ENCODE measurements around the gene MYO15A.

DNA sequence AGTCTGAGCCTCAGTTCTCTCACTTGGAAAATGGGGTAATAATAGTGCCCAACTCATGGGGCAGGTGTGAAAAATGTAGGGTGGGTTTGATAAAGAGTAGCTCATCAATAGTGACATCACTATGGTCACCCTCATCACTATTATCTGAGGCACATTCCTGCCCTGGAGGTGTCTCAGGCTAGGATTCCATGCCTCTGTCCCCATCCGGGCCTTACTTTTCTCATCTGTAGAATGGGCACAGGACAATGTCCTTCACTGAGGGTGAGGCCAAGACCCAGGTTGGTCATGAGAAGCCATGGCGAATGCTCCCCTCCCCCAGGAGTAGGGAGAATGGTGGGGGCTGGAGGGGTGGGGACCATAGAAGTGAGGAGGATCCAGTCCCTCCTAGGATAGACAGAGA, 30.5 kb downstream of the MYO15A start:
- no peak for TF ChIP-seq CTCF (IDR thresholded peaks at IDR 0.05; ENCODE audit: poor library complexity)
- no peak for TF ChIP-seq EZH2 (IDR thresholded peaks at IDR 0.05; ENCODE audit: borderline replicate concordance)
- no peak for TF ChIP-seq EZH2phosphoT487 (IDR thresholded peaks at IDR 0.05; ENCODE audit: low read depth, severe bottlenecking, unreplicated experiment)

Data from hepatocyte (in vitro differentiated cells).